Hepatocyte (in vitro differentiated cells): Measurements from ENCODE around the gene TRANK1. TPM values are rescaled to one million over a fixed set of nuclear protein-coding genes. Genes with fewer than 3 reads are reported as not detected.

ENCODE experiments used
- DNase-seq: peaks from one replicate; pipeline ENCODE4 v3.0.0-alpha.2; 2016; ENCODE audit warnings: low spot score
- H2AFZ ChIP-seq: fragments of 200-600 bp; sonication (generic); 2 replicates; pipeline ENCODE4 v1.6.0; 2016; ENCODE audit warnings: antibody characterized with exemption, mild to moderate bottlenecking
- H3K27ac ChIP-seq: fragments of 200-600 bp; sonication (generic); 2 replicates; pipeline ENCODE4 v1.5.1; 2016; ENCODE audit warnings: mild to moderate bottlenecking
- H3K27me3 ChIP-seq: fragments of 200-600 bp; sonication (generic); 2 replicates; pipeline ENCODE4 v1.6.1; 2016
- H3K36me3 ChIP-seq: fragments of 200-600 bp; sonication (generic); replicated peaks from 2 replicates; pipeline ENCODE4 v1.5.1; 2016; ENCODE audit warnings: low read depth; ENCODE audit not compliant: insufficient read depth
- H3K4me1 ChIP-seq: fragments of 200-600 bp; sonication (generic); 2 replicates; pipeline ENCODE4 v1.5.1; 2016; ENCODE audit warnings: mild to moderate bottlenecking, moderate library complexity; ENCODE audit not compliant: insufficient read depth
- H3K4me2 ChIP-seq: fragments of 200-600 bp; sonication (generic); 2 replicates; pipeline ENCODE4 v1.6.0; 2016
- H3K4me3 ChIP-seq: fragments of 200-600 bp; sonication (generic); 2 replicates; pipeline ENCODE4 v1.5.1; 2016; ENCODE audit warnings: mild to moderate bottlenecking
- H3K79me2 ChIP-seq: fragments of 200-600 bp; sonication (generic); 2 replicates; pipeline ENCODE4 v1.6.0; 2017; ENCODE audit warnings: mild to moderate bottlenecking
- H3K9me2 ChIP-seq: fragments of 200-600 bp; sonication (generic); replicated peaks from 2 replicates; pipeline ENCODE4 v1.6.0; 2017; ENCODE audit warnings: mild to moderate bottlenecking; ENCODE audit not compliant: insufficient read depth
- H3K9me3 ChIP-seq: fragments of 200-600 bp; sonication (generic); 2 replicates; pipeline ENCODE4 v1.5.1; 2016; ENCODE audit warnings: low read depth, mild to moderate bottlenecking
- H4K20me1 ChIP-seq: fragments of 200-600 bp; sonication (generic); 2 replicates; pipeline ENCODE4 v1.6.0; 2016; ENCODE audit warnings: mild to moderate bottlenecking; ENCODE audit not compliant: insufficient read depth, poor library complexity, severe bottlenecking
- EZH2 ChIP-seq: fragments of 200-600 bp; sonication (generic); IDR thresholded peaks from 2 replicates; pipeline ENCODE4 v1.6.1; 2016; ENCODE audit warnings: antibody characterized with exemption, mild to moderate bottlenecking, borderline replicate concordance
- EZH2phosphoT487 ChIP-seq: fragments of 200-600 bp; sonication (generic); IDR thresholded peaks from one replicate; pipeline ENCODE4 v1.6.1; 2018; ENCODE audit warnings: antibody characterized with exemption, mild to moderate bottlenecking, low read depth, moderate library complexity; ENCODE audit not compliant: unreplicated experiment, severe bottlenecking
- WGBS: methylation state at CpG from one replicate; pipeline ENCODE4 v1.1.6; 2016; ENCODE audit warnings: low lambda C conversion rate; ENCODE audit errors: missing lambda C conversion rate; 5-methylcytosine and 5-hydroxymethylcytosine counted together
- polyA plus RNA-seq: library from polyadenylated mRNA; unstranded; fragments of >200 nt; fragmentation: Nextera tagmentation; extraction: Ambion mirVana; gene quantifications from 2 replicates; pipeline ENCODE4 v1.2.1, GENCODE V29; 2016
- total RNA-seq: library from RNA; depleted of rRNA; stranded (reverse); fragments of >200 nt; gene quantifications from 2 replicates; pipeline ENCODE4 v1.2.3, GENCODE V29; 2014
- TF ChIP-seq, protein P1 (sequence below): fragments of 200-600 bp; sonication (generic); IDR thresholded peaks from 2 replicates; pipeline ENCODE4 v1.5.1; 2016; ENCODE audit warnings: antibody characterized with exemption, mild to moderate bottlenecking; ENCODE audit not compliant: poor library complexity

TRANK1 gene
- total and polyA plus RNA-seq, 2 experiments from 2014 or later: 8.5 to 19.9 TPM

DNA sequence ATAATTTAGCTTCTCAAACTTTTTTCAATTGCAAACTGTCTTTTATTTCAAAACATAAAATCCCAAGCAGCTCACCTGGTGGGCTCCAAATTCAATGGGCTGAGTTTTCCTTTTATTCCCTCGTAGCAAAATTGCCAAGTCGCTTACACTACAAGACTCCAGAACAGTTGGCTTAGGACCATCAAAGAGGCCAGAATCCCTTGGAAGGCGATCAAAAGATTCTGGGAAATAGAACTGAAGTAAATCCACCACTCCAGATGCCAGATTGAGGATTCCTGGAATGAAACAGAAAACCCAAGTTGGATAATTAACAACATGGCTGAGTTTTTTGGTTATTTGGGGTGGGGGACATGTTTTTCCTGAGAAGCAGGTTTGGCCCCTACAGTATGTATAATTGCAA, 92.8 kb downstream of the TRANK1 start:
- Histone ChIP-seq H3K4me3 (no peak overlapping the region), H3K4me1 (no peaks in the 10 kb centered on the region), H3K36me3 (no peaks in the 10 kb centered on the region), H3K27me3 (no peaks in the 10 kb centered on the region), H4K20me1 (no peaks in the 10 kb centered on the region), H3K79me2 (no peaks in the 10 kb centered on the region), H3K9me2 (no peaks in the 10 kb centered on the region), H3K27ac (no peak overlapping the region), H3K9me3 (no peaks in the 10 kb centered on the region), H2AFZ (no peak overlapping the region), H3K4me2 (no peak overlapping the region)
- WGBS: 85% methylated on average over 3 of the region's 3 CpGs
- DNase-seq: no peak
- TF ChIP-seq, protein P1, sequence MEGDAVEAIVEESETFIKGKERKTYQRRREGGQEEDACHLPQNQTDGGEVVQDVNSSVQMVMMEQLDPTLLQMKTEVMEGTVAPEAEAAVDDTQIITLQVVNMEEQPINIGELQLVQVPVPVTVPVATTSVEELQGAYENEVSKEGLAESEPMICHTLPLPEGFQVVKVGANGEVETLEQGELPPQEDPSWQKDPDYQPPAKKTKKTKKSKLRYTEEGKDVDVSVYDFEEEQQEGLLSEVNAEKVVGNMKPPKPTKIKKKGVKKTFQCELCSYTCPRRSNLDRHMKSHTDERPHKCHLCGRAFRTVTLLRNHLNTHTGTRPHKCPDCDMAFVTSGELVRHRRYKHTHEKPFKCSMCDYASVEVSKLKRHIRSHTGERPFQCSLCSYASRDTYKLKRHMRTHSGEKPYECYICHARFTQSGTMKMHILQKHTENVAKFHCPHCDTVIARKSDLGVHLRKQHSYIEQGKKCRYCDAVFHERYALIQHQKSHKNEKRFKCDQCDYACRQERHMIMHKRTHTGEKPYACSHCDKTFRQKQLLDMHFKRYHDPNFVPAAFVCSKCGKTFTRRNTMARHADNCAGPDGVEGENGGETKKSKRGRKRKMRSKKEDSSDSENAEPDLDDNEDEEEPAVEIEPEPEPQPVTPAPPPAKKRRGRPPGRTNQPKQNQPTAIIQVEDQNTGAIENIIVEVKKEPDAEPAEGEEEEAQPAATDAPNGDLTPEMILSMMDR: no peak
- TF ChIP-seq EZH2phosphoT487: no peak
- no peak for TF ChIP-seq EZH2

DNA sequence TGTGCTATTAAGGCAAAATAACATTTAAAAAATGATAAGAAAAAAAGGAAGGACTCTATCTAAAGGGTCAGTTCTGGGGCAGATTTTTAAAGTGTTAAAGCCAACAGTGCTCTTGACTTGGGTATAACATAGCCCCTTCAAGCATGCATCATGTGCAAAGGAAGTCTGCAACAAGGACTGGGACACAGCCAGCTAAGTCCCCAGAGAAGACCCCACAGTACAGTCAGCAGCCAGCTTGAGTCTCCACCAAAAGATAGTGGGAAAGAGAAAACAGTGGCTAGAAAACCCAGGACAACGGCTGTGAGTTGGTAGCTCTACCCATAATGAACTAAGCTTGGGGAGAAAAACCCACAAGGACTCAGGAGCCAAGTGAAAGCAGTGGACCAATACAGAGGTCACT, 94.1 kb downstream of the TRANK1 start:
- Histone ChIP-seq H3K4me2 (no peak overlapping the region), H4K20me1 (no peaks in the 10 kb centered on the region), H3K9me3 (no peaks in the 10 kb centered on the region), H3K9me2 (no peaks in the 10 kb centered on the region), H3K27ac (no peak overlapping the region), H3K79me2 (no peaks in the 10 kb centered on the region), H3K36me3 (no peaks in the 10 kb centered on the region), H3K27me3 (no peaks in the 10 kb centered on the region), H3K4me1 (no peaks in the 10 kb centered on the region), H2AFZ (no peak overlapping the region), H3K4me3 (no peak overlapping the region)
- no peak for DNase-seq
- TF ChIP-seq EZH2phosphoT487 (no peak), EZH2 (no peak)
- TF ChIP-seq, protein P1: no peak
- WGBS: 100% methylated on average over 1 of the region's 1 CpG

DNA sequence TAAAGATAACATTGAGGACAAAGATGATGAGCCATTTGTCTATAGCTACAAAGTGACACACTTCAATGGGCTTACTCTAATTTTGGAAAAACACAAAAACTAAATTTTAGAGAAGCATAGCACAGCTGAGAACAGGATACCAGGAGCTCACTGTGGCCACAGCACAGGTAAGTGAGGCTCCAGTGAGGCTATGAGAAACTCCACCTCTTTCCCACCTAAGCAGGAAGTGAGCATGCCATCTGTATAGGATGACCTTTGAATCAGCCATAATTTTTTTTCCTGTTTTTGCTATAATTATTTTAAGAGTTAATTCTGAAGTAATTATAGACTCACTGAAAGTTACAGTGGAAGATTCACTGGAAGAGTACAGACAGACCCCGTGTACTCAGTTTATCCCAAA, 98.4 kb downstream of the TRANK1 start:
- no peaks in the 10 kb centered on the region for H3K27me3 ChIP-seq
- no peaks in the 10 kb centered on the region for H3K4me1 ChIP-seq
- no peaks in the 10 kb centered on the region for H4K20me1 ChIP-seq
- H3K79me2 ChIP-seq: no peaks in the 10 kb centered on the region
- H3K4me2 ChIP-seq: no peak overlapping the region
- no peaks in the 10 kb centered on the region for H3K9me3 ChIP-seq
- no peak overlapping the region for H2AFZ ChIP-seq
- H3K36me3 ChIP-seq: peaks cover 3% of the 10 kb centered on the region
- no peak overlapping the region for H3K4me3 ChIP-seq
- DNase-seq: no peak
- H3K27ac ChIP-seq: no peak overlapping the region
- WGBS: 96% methylated on average over 1 of the region's 1 CpG
- TF ChIP-seq EZH2phosphoT487 (no peak), EZH2 (no peak)
- TF ChIP-seq, protein P1: no peak
- no peaks in the 10 kb centered on the region for H3K9me2 ChIP-seq
